Prostate gland (tissue), 2 donors: ENCODE measurements around the gene PDZRN3. TPM values are rescaled to one million over a fixed set of nuclear protein-coding genes. Genes with fewer than 3 reads are reported as not detected.

Experiments
- DNase-seq: peaks from one replicate; pipeline ENCODE4 v3.0.0-alpha.2; 2019; ENCODE audit warnings: low spot score
- H3K27ac ChIP-seq, 2 donors: fragments of 200-600 bp; sonication (generic); 2 replicates each; pipeline ENCODE4 v1.5.1; 2017 to 2019
- H3K27me3 ChIP-seq: fragments of 200-600 bp; sonication (generic); replicated peaks from 2 replicates; pipeline ENCODE4 v1.5.1; 2019; ENCODE audit not compliant: insufficient read depth
- H3K36me3 ChIP-seq, 2 donors: fragments of 200-600 bp; sonication (generic); 1 replicate in 1 of 2; 2 replicates in 1 of 2; pipeline versions ENCODE4 v1.5.1 to v1.8.1; 2017 to 2019
- H3K4me1 ChIP-seq: fragments of 200-600 bp; sonication (generic); replicated peaks from 2 replicates; pipeline ENCODE4 v1.5.1; 2019
- H3K4me3 ChIP-seq, 2 donors: fragments of 200-600 bp; sonication (generic); 2 replicates each; pipeline ENCODE4 v1.5.1; 2017 to 2019
- H3K9me3 ChIP-seq: fragments of 200-600 bp; sonication (generic); 2 replicates; pipeline ENCODE4 v1.5.1; 2017
- CTCF ChIP-seq, 4 experiments: fragments of 200-600 bp in 2 of 4; fragments of 450-650 bp in 2 of 4; sonication (generic) in 2 of 4; IDR thresholded peaks; 1 replicate in 3 of 4; 2 replicates in 1 of 4; pipeline ENCODE4 v1.5.1; 2016 to 2019; ENCODE audit warnings: antibody characterized with exemption in 4 of 4, mild to moderate bottlenecking in 2 of 4, moderate library complexity in 2 of 4
- POLR2A ChIP-seq: fragments of 450-650 bp; IDR thresholded peaks from one replicate; pipeline ENCODE4 v1.6.1; 2016; ENCODE audit warnings: antibody characterized with exemption, mild to moderate bottlenecking
- POLR2AphosphoS5 ChIP-seq: sonication (generic); formaldehyde crosslinking; IDR thresholded peaks from one replicate; pipeline ENCODE4 v1.6.1; 2017; ENCODE audit warnings: antibody characterized with exemption
- WGBS: methylation state at CpG from one replicate; pipeline ENCODE4 v1.1.5; 2018; 5-methylcytosine and 5-hydroxymethylcytosine counted together
- intact Hi-C: fragments of 100-400 bp; cut with DNase I; formaldehyde crosslinking; loops from one replicate; pipeline ENCODE4 v1.14.2; 2022
- total RNA-seq, 2 donors: library from RNA; depleted of rRNA; stranded (reverse); fragments of >200 nt; gene quantifications; one replicate each; pipeline ENCODE4 v1.1.0, GENCODE V29; 2016

The PDZRN3 gene
- total RNA-seq, 2 donors from 2014 or later: 80.9 to 143 TPM

DNA sequence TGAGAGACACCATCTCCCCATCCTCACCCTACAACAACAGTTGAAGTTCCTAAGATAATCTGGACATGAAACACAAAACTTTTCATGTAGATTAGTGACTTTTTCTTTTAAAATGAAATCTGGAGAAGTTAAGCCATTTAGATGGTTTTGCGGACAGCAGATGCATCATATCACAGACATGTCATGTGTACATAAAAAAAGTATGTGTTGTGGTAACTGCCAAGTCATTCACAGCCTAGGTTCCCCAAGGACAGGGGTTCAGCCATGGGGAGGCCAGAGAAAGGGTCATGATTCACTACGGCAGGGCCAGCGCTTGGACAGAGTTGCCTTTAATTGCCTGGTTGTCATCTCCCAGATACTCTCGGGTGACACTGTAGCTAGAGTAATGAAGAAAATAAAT is 163.2 kb downstream of the PDZRN3 start:
- no peaks in the 10 kb centered on the region for H3K36me3 ChIP-seq
- H3K4me3 ChIP-seq: no peak overlapping the region
- 64% methylated on average over 4 of the region's 4 CpGs for WGBS
- no peak overlapping the region for H3K27ac ChIP-seq
- no peak for DNase-seq
- no peaks in the 10 kb centered on the region for H3K4me1 ChIP-seq
- intact Hi-C loops: no loop called here
- H3K9me3 ChIP-seq: no peaks in the 10 kb centered on the region
- no peaks in the 10 kb centered on the region for H3K27me3 ChIP-seq
- TF ChIP-seq CTCF (IDR thresholded peaks at IDR 0.05) (no peak), POLR2A (no peak)

- no peak overlapping the region for H3K4me3 ChIP-seq
- TF ChIP-seq POLR2AphosphoS5: no peak
- TF ChIP-seq POLR2A: no peak
- no peak for TF ChIP-seq CTCF (IDR thresholded peaks at IDR 0.05)
- 98% methylated on average over 2 of the region's 2 CpGs for WGBS
- H3K36me3 ChIP-seq: no peaks in the 10 kb centered on the region
- intact Hi-C loops: no loop called here
- H3K9me3 ChIP-seq: no peaks in the 10 kb centered on the region
- no peaks in the 10 kb centered on the region for H3K4me1 ChIP-seq
- H3K27me3 ChIP-seq: no peaks in the 10 kb centered on the region
- no peak overlapping the region for H3K27ac ChIP-seq
- no peak for DNase-seq
Measured at GRCh38 chr3:73459711-73460110, 165.0 kb downstream of the PDZRN3 start.

GRCh38 chr3:73453666-73454065 is 171.1 kb downstream of the PDZRN3 start:
- H3K4me3 ChIP-seq: no peak overlapping the region
- TF ChIP-seq CTCF (IDR thresholded peaks at IDR 0.05): no peak
- peak; percentile 49 for TF ChIP-seq POLR2AphosphoS5
- TF ChIP-seq POLR2A: no peak
- no peaks in the 10 kb centered on the region for H3K36me3 ChIP-seq
- 18% methylated on average over 4 of the region's 4 CpGs for WGBS
- no peak for DNase-seq
- H3K9me3 ChIP-seq: no peaks in the 10 kb centered on the region
- H3K4me1 ChIP-seq: peaks cover 9% of the 10 kb centered on the region
- intact Hi-C loops: loop anchor here (5.0 kb wide), 1 partner anchor 44 kb away; no protein-coding TSS in a partner anchor
- H3K27ac ChIP-seq: peak overlapping the region; percentile 44 to 50
- no peaks in the 10 kb centered on the region for H3K27me3 ChIP-seq

DNA sequence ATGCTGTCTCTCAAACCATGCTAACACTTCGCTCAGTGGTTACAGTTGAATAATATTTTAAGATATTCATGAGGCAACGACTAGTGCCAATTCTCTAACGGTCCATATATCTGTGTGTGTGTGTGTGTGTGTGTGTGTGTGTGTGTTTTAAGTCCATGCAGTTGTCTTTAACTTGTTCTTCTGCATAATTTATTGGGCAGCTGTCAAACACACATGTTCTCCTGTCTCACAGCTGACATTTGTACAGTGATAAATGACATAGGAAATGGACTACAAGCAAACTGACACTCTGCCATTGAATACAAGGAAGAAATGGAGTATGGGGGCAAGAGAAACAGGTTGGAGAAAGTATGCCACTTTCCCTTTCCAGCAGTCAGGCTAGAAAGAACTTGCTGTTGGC is 172.0 kb downstream of the PDZRN3 start:
- no peaks in the 10 kb centered on the region for H3K9me3 ChIP-seq
- 68% methylated on average over 3 of the region's 3 CpGs for WGBS
- intact Hi-C loops: loop anchor here (5.0 kb wide), 1 partner anchor 45 kb away; no protein-coding TSS in a partner anchor
- no peak for DNase-seq
- no peak overlapping the region for H3K4me3 ChIP-seq
- TF ChIP-seq POLR2AphosphoS5 (no peak), CTCF (IDR thresholded peaks at IDR 0.05) (no peak), POLR2A (no peak)
- no peak overlapping the region for H3K27ac ChIP-seq
- H3K36me3 ChIP-seq: no peaks in the 10 kb centered on the region
- peaks cover 9% of the 10 kb centered on the region for H3K4me1 ChIP-seq
- no peaks in the 10 kb centered on the region for H3K27me3 ChIP-seq

GRCh38 chr3:73451301-73451944 is 173.3 kb downstream of the PDZRN3 start:
- no peak overlapping the region for H3K4me3 ChIP-seq
- no peak for TF ChIP-seq CTCF (IDR thresholded peaks at IDR 0.05)
- TF ChIP-seq POLR2A: no peak
- TF ChIP-seq POLR2AphosphoS5: peak; percentile 67
- intact Hi-C loops: loop anchor here (5.0 kb wide), 1 partner anchor 46 kb away; no protein-coding TSS in a partner anchor
- peaks cover 9% of the 10 kb centered on the region for H3K4me1 ChIP-seq
- peak overlapping the region; percentile 33 to 59 for H3K27ac ChIP-seq
- 22% methylated on average over 3 of the region's 3 CpGs for WGBS
- DNase-seq: peak; percentile 68
- H3K27me3 ChIP-seq: no peaks in the 10 kb centered on the region
- H3K9me3 ChIP-seq: no peaks in the 10 kb centered on the region
- no peaks in the 10 kb centered on the region for H3K36me3 ChIP-seq
